SK-N-SH (cell line): ENCODE measurements around the gene GLRA3. TPM values are rescaled to one million over a fixed set of nuclear protein-coding genes. Genes with fewer than 3 reads are reported as not detected.

Source experiments
- CTCF ChIA-PET: fragments of 300-600, 350-600 bp; formaldehyde crosslinking; extraction: SDS; loops from one replicate; lab custom pipeline; 2021; lab: Yijun Ruan, JAX
- POLR2A ChIA-PET: fragments of 350-600 bp; sonication (Branson Sonifier 250); formaldehyde crosslinking; extraction: SDS; loops from one replicate; lab custom pipeline; 2020; ENCODE audit warnings: antibody characterized with exemption, inconsistent platforms; lab: Yijun Ruan, JAX
- DNase-seq: peaks from one replicate; pipeline ENCODE4 v3.0.0; 2012
- H2AFZ ChIP-seq: fragments of 200-600 bp; sonication (generic); 2 replicates; pipeline ENCODE4 v1.8.1; 2016; ENCODE audit warnings: antibody characterized with exemption, mild to moderate bottlenecking, low read depth
- H3F3A ChIP-seq: fragments of 200-600 bp; sonication (generic); replicated peaks from 2 replicates; pipeline ENCODE3; 2016; ENCODE audit warnings: antibody characterized with exemption, mild to moderate bottlenecking; ENCODE audit not compliant: insufficient read depth
- H3K27ac ChIP-seq, 2 experiments: fragments of 200-500 bp in 1 of 2; fragments of 200-600 bp in 1 of 2; sonication (Bioruptor generic) in 1 of 2; sonication (generic), shearing (Covaris generic) in 1 of 2; 2 replicates each; pipeline versions ENCODE4 v1.5.1 to v1.6.1; 2014 to 2016; ENCODE audit warnings: low read depth in 2 of 2, inconsistent platforms in 1 of 2, low read length in 1 of 2, mild to moderate bottlenecking in 1 of 2, mixed read lengths in 1 of 2
- H3K27me3 ChIP-seq: fragments of 200-600 bp; sonication (generic), shearing (Covaris generic); 2 replicates; pipeline ENCODE4 v1.6.1; 2016; ENCODE audit warnings: mixed run types; ENCODE audit not compliant: insufficient read depth
- H3K36me3 ChIP-seq, 2 experiments: fragments of 200-500 bp in 1 of 2; fragments of 200-600 bp in 1 of 2; sonication (Bioruptor generic) in 1 of 2; sonication (generic) in 1 of 2; replicated peaks in 1 of 2; 2 replicates each; pipeline versions ENCODE3 to v1.5.1; 2014 to 2016; ENCODE audit warnings: low read length in 1 of 2, mild to moderate bottlenecking in 1 of 2; ENCODE audit not compliant: insufficient read depth in 2 of 2, control insufficient read depth in 1 of 2
- H3K4me1 ChIP-seq, 2 experiments: fragments of 200-500 bp in 1 of 2; fragments of 200-600 bp in 1 of 2; sonication (Bioruptor generic) in 1 of 2; sonication (generic), shearing (Covaris generic) in 1 of 2; 2 replicates each; pipeline versions ENCODE4 v1.5.1 to v1.6.1; 2014 to 2016; ENCODE audit warnings: low read depth in 1 of 2, low read length in 1 of 2, mixed run types in 1 of 2; ENCODE audit not compliant: insufficient read depth in 2 of 2, control insufficient read depth in 1 of 2
- H3K4me2 ChIP-seq: fragments of 200-600 bp; sonication (generic), shearing (Covaris generic); 2 replicates; pipeline ENCODE4 v1.6.1; 2017; ENCODE audit warnings: mixed run types
- H3K4me3 ChIP-seq, 2 experiments: fragments of 200-500 bp in 1 of 2; fragments of 200-600 bp in 1 of 2; sonication (Bioruptor generic) in 1 of 2; sonication (generic), shearing (Covaris generic) in 1 of 2; 2 replicates each; pipeline versions ENCODE4 v1.5.1 to v1.8.1; 2014 to 2016; ENCODE audit warnings: low read depth in 2 of 2, inconsistent platforms in 1 of 2, low read length in 1 of 2, mild to moderate bottlenecking in 1 of 2, mixed read lengths in 1 of 2, moderate library complexity in 1 of 2
- H3K79me2 ChIP-seq: fragments of 200-600 bp; sonication (generic); 2 replicates; pipeline ENCODE4 v1.8.1; 2017; ENCODE audit warnings: mild to moderate bottlenecking; ENCODE audit not compliant: insufficient read depth
- H3K9ac ChIP-seq: fragments of 200-600 bp; sonication (generic); 2 replicates; pipeline ENCODE4 v1.6.1; 2017; ENCODE audit warnings: mixed run types
- H3K9me2 ChIP-seq: fragments of 200-600 bp; sonication (generic); 2 replicates; pipeline ENCODE4 v1.6.1; 2017; ENCODE audit warnings: mixed run types
- H3K9me3 ChIP-seq: fragments of 200-600 bp; sonication (generic); 2 replicates; pipeline ENCODE4 v1.6.1; 2017; ENCODE audit warnings: mixed run types, mild to moderate bottlenecking, moderate library complexity
- H4K20me1 ChIP-seq: fragments of 200-600 bp; sonication (generic); 2 replicates; pipeline ENCODE4 v1.6.1; 2017; ENCODE audit warnings: mild to moderate bottlenecking, mixed run types; ENCODE audit not compliant: insufficient read depth
- CTCF ChIP-seq: fragments of 200-600 bp; sonication (generic); IDR thresholded peaks from 2 replicates; pipeline ENCODE4 v1.6.1; 2017; ENCODE audit warnings: antibody characterized with exemption, mild to moderate bottlenecking, moderate library complexity
- EP300 ChIP-seq, 2 experiments: IDR thresholded peaks; 2 replicates each; pipeline versions ENCODE4 v1.4.0 to v1.6.1; 2012; ENCODE audit warnings: borderline replicate concordance in 1 of 2, low read depth in 1 of 2, low read length in 1 of 2
- MAX ChIP-seq: IDR thresholded peaks from 2 replicates; pipeline ENCODE4 v1.4.0; 2012; ENCODE audit warnings: low read depth
- MXI1 ChIP-seq: IDR thresholded peaks from 2 replicates; pipeline ENCODE4 v1.6.1; 2012; ENCODE audit warnings: mild to moderate bottlenecking, low read depth, low read length, improper control_type of control experiment
- NFIC ChIP-seq: IDR thresholded peaks from 2 replicates; pipeline ENCODE4 v1.4.0; 2012; ENCODE audit warnings: borderline replicate concordance
- NRF1 ChIP-seq: IDR thresholded peaks from 2 replicates; pipeline ENCODE4 v1.6.1; 2012; ENCODE audit warnings: low read depth, mild to moderate bottlenecking, low read length
- POLR2AphosphoS5 ChIP-seq: IDR thresholded peaks from 2 replicates; pipeline ENCODE4 v1.6.1; 2012; ENCODE audit warnings: low read depth, low read length
- REST ChIP-seq: IDR thresholded peaks from 2 replicates; pipeline ENCODE4 v1.6.1; 2012; ENCODE audit warnings: mild to moderate bottlenecking, low read depth, low read length, moderate library complexity
- RXRA ChIP-seq: IDR thresholded peaks from 2 replicates; pipeline ENCODE4 v1.4.0; 2012; ENCODE audit warnings: low read depth, mild to moderate bottlenecking, borderline replicate concordance
- SMC3 ChIP-seq: IDR thresholded peaks from 2 replicates; pipeline ENCODE4 v1.6.1; 2012; ENCODE audit warnings: low read depth, low read length, improper control_type of control experiment
- WGBS: methylation state at CpG from one replicate; pipeline ENCODE4 v1.1.6; 2017; ENCODE audit warnings: low lambda C conversion rate; 5-methylcytosine and 5-hydroxymethylcytosine counted together
- polyA plus RNA-seq, 3 experiments: library from polyadenylated mRNA; depleted of rRNA; stranded (reverse); fragments of >200 nt; gene quantifications; 2 replicates each; pipeline ENCODE4 v1.2.3, GENCODE V29; 2012
- TF ChIP-seq, protein P1 (sequence below): IDR thresholded peaks from 2 replicates; pipeline ENCODE4; 2012

GLRA3 gene
- polyA plus RNA-seq (2012; rRNA removed), result not detected in 2 replicates
- not detected in 2 replicates for polyA plus RNA-seq (2012; cell fraction: cytosol; rRNA removed)
- not detected in 2 replicates for polyA plus RNA-seq (2012; cell fraction: nucleus; rRNA removed)

DNA sequence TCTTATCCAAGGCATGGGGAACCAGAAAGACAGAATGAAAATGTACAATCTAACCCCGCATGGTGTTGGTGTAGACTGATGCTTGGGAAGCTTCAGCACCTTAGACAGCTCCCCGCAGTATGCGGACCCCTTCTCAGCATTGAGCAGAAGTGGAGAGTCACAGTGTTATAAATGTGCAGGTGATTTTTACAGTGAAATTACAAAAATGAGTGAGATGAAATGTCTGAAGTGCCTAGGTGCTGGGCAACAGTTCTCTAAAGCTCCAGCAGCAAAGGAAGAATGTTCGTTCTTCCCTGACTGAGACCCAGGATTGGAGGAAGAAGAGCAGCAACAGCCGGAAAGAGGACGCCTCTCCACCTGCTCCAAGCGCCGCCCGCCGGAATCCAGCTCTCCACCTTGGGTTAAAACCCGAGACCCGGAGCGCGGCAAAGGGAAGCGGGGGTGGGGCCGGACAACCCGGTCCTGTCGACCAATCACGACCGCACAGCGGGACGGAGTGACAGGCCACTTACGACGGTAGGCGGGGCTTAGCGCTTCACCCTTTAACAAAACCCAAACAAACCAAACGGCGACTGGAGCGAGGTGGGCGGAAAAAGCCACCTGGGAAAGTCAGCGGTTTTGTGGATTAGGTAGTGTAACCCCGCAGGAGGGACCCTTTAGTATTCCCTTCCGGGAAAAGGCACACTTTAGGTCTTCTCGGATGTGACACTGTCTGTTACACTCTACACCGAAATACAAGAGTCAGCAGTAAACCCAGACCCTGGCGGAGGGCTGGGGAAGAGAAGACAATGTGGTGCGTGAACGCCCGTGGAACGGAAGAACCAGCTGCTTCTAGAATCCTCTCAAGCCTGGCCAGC, at the start of gene GLRA3:
Gene GLRA3 (minus strand): TSS at position 403 of the 857 bp plus-strand sequence. CDS start 436 bp downstream, outside the sequence.
- Histone ChIP-seq H3K9me2 (no peaks in the 10 kb centered on the region), H2AFZ (peak within 1 kb of the TSS; percentile 46), H3K9ac (no peak within 1 kb of the TSS), H3K36me3 (no peaks in the 10 kb centered on the region), H3K4me3 (peak within 1 kb of the TSS; percentile 43 to 48; a peak in 3 of 4 replicates), H3K4me1 (no peaks in the 10 kb centered on the region; a peak in 1 of 4 replicates), H4K20me1 (no peaks in the 10 kb centered on the region), H3K27me3 (no peaks in the 10 kb centered on the region), H3K4me2 (peak within 1 kb of the TSS; percentile 63), H3K9me3 (no peaks in the 10 kb centered on the region), H3F3A (no peaks in the 10 kb centered on the region), H3K79me2 (no peaks in the 10 kb centered on the region), H3K27ac (no peak within 1 kb of the TSS; a peak in 1 of 4 replicates)
- TF ChIP-seq MAX, result no peak
- TF ChIP-seq, protein P1, sequence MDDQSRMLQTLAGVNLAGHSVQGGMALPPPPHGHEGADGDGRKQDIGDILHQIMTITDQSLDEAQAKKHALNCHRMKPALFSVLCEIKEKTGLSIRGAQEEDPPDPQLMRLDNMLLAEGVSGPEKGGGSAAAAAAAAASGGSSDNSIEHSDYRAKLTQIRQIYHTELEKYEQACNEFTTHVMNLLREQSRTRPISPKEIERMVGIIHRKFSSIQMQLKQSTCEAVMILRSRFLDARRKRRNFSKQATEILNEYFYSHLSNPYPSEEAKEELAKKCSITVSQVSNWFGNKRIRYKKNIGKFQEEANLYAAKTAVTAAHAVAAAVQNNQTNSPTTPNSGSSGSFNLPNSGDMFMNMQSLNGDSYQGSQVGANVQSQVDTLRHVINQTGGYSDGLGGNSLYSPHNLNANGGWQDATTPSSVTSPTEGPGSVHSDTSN, result peak; percentile 81
- no peak for TF ChIP-seq RXRA
- no peak for TF ChIP-seq EP300 (IDR thresholded peaks at IDR 0.05; ENCODE audit: borderline replicate concordance in 1 of 2, low read depth in 1 of 2, low read length in 1 of 2)
- TF ChIP-seq CTCF, result no peak
- TF ChIP-seq MXI1, result 0 out of 2 replicates have a peak, but pooled peaks have one; percentile 22
- no peak for TF ChIP-seq POLR2AphosphoS5
- no peak for TF ChIP-seq NRF1
- TF ChIP-seq SMC3, result no peak
- TF ChIP-seq REST, result peak; percentile 97
- no peak for TF ChIP-seq NFIC
- ChIA-PET CTCF (interaction anchor here (1.6 kb wide), 1 partner anchor 65 kb away, joined by 5 read pairs; no protein-coding TSS in a partner anchor), POLR2A (interaction anchor here (0.7 kb wide), 1 partner anchor 616 kb away, joined by 6 read pairs; no protein-coding TSS in a partner anchor)
- peak; percentile 79 for DNase-seq
- under 1% methylated on average over 28 of the region's 40 CpGs for WGBS
